Brain pericyte (primary cell): Measurements from ENCODE around the gene CYP1A1.
A peak's percentile ranks its signal among the peaks of the same experiment; 100 is the strongest.

ENCODE experiments used
- DNase-seq: peaks from one replicate; pipeline ENCODE4 v3.0.0-alpha.2; 2012; ENCODE audit warnings: low read depth, low spot score

The CYP1A1 gene

GRCh38 chr15:74695597-74696397 is 29.5 kb downstream of the CYP1A1 start, which contains the start of gene EDC3:
EDC3 (minus strand) TSS chr15:74696024; CDS start chr15:74675124, 20,900 bp downstream.
- peak; percentile 30 for DNase-seq

- DNase-seq: no peak
Observed at GRCh38 chr15:74692327-74692726, 33.0 kb downstream of the CYP1A1 start.

GRCh38 chr15:74683758-74684157 is 41.6 kb downstream of the CYP1A1 start:
- no peak for DNase-seq

GRCh38 chr15:74682954-74683353 is 42.4 kb downstream of the CYP1A1 start:
- no peak for DNase-seq

GRCh38 chr15:74680456-74680855 is 44.9 kb downstream of the CYP1A1 start:
- no peak for DNase-seq

- DNase-seq: no peak
Observed at GRCh38 chr15:74676801-74677200, 48.5 kb downstream of the CYP1A1 start.

GRCh38 chr15:74674161-74674560 is 51.2 kb downstream of the CYP1A1 start:
- DNase-seq: no peak

- DNase-seq: no peak
Observed at GRCh38 chr15:74669627-74670026, 55.7 kb downstream of the CYP1A1 start.
